Kidney epithelial cell (primary cell): ENCODE data around the gene GJB2. TPM values are rescaled to one million over a fixed set of nuclear protein-coding genes. Genes with fewer than 3 reads are reported as not detected.

Source experiments
- DNase-seq: peaks from one replicate; pipeline ENCODE4 v3.0.0-alpha.2; 2010; ENCODE audit warnings: low read depth
- H3K27me3 ChIP-seq: 2 replicates; pipeline ENCODE4 v1.6.0; 2011; ENCODE audit warnings: low read length; ENCODE audit not compliant: control insufficient read depth, insufficient read depth
- H3K36me3 ChIP-seq: 2 replicates; pipeline ENCODE4 v1.5.1; 2011; ENCODE audit warnings: low read length; ENCODE audit not compliant: control insufficient read depth, insufficient read depth
- H3K4me3 ChIP-seq: 2 replicates; pipeline ENCODE4 v1.5.1; 2011; ENCODE audit warnings: low read depth, mild to moderate bottlenecking, control low read depth, low read length
- total RNA-seq: library from RNA; depleted of rRNA; stranded (reverse); fragments of >200 nt; gene quantifications from 2 replicates; pipeline ENCODE4 v1.2.3, GENCODE V29; 2015
- TF ChIP-seq, protein P1 (sequence below): IDR thresholded peaks from 2 replicates; pipeline ENCODE4 v1.5.1; 2011; ENCODE audit warnings: mild to moderate bottlenecking, moderate library complexity, low read length, control low read depth, inconsistent platforms; ENCODE audit not compliant: insufficient read depth, poor library complexity, severe bottlenecking

The GJB2 gene
- total RNA-seq, 1 donor from 2014 or later, result 8.6 TPM

DNA sequence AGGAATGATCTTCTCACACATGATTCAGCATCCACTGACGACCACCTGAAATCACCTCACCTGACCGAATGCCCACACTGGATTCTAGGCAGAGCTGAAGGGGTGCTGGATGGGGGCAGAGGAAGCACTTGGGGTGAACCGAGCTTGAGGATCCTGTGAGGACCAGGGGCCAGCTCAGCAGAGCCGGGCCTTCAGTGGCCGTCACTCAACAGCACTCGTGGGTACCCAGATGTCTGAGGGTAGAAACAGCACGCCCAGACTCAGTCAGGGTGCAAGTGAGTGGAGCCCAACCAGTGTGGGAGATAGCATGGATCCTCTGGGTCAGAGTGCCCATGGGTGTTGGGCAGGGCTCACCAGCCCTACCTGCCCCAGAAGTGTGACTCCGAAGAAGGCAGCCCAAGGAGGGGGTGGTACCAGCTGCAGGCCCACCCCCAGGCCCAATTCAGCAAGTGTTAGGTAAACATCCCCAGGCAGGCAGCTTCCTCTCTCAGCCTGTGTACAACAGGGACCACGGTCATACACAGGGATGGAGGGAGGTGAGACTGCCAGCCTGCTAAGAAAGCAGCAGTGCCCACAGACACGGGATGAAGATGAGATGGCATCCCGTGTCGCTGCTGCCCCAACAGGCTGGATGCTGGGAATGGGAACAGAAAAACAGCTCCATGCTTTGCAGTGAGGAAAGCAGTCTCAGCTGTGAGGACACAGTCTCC lies 48.4 kb downstream of the GJB2 start:
- DNase-seq, result no peak
- Histone ChIP-seq H3K4me3 (no peak overlapping the region), H3K27me3 (peaks cover 60% of the 10 kb centered on the region), H3K36me3 (no peaks in the 10 kb centered on the region)
- TF ChIP-seq, protein P1, sequence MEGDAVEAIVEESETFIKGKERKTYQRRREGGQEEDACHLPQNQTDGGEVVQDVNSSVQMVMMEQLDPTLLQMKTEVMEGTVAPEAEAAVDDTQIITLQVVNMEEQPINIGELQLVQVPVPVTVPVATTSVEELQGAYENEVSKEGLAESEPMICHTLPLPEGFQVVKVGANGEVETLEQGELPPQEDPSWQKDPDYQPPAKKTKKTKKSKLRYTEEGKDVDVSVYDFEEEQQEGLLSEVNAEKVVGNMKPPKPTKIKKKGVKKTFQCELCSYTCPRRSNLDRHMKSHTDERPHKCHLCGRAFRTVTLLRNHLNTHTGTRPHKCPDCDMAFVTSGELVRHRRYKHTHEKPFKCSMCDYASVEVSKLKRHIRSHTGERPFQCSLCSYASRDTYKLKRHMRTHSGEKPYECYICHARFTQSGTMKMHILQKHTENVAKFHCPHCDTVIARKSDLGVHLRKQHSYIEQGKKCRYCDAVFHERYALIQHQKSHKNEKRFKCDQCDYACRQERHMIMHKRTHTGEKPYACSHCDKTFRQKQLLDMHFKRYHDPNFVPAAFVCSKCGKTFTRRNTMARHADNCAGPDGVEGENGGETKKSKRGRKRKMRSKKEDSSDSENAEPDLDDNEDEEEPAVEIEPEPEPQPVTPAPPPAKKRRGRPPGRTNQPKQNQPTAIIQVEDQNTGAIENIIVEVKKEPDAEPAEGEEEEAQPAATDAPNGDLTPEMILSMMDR, result no peak

DNA sequence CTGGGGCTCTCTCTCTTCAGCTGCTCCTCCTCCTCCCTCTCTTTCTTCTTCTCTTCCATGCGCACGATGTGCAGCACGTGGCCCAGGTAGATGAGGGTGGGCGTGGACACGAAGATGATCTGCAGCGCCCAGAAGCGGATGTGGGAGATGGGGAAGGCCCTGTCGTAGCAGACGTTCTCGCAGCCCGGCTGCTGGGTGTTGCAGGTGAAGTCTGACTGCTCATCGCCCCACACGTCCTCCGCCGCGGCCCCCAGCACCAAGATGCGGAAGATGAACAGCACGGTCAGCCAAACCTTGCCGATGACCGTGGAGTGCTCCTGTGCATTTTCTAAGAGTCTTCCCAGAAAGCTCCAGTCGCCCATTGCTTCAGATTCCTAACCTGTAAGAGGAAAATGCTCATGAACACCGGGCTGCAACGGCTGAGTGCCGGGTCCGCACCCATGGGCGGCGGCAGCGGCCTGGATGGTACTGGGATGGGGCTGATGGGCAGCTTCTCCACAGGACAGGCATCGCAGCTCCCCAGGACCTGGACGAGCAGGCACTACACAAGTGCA lies 49.7 kb downstream of the GJB2 start:
- Histone ChIP-seq H3K4me3 (no peak overlapping the region), H3K36me3 (no peaks in the 10 kb centered on the region), H3K27me3 (peaks cover 48% of the 10 kb centered on the region)
- TF ChIP-seq, protein P1, result no peak
- no peak for DNase-seq

DNA sequence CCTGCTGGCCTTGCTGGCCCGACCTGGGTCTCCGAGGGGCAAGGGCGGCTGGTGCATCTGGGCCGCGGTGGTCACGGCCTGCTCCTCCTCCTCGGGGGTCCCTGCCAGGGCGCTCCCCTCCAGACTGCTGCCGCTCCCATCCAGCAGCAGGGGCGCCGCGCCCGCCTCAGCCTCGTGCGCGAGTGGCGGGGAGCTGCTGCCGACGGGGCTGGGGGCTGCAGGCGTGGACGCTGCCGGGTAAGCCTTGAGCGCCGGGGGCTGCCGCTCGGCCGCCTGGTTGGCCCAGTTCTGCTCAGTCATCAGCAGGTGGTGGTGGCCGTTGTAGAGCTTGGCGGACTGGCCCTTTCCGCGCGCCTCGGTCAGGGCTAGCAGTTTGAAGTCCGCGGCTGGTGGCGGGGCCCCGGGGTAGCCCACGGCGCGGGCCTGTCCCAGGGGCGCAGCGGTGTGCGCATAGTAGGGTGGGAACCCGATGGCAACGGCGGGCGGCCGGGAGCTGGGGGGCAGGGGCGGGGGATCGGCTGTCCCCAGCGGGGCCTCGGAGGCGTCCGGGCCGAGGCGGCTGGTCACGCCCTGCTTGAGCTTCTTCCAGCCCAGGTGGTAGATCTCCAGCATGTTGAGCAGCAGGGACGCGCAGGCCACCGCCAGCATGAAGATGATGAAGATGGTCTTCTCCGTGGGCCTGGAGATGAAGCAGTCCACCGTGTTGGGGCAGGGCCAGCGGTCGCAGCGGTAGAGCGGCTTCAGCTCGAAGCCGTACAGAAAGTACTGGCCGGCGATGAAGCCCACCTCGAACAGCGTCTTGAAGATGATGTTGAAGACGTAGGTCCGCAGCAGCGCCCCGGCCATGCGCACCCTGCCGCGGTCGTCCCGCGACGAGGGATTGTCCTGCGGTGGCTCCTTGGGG lies 50.5 kb downstream of the GJB2 start:
- no peak overlapping the region for H3K4me3 ChIP-seq

DNA sequence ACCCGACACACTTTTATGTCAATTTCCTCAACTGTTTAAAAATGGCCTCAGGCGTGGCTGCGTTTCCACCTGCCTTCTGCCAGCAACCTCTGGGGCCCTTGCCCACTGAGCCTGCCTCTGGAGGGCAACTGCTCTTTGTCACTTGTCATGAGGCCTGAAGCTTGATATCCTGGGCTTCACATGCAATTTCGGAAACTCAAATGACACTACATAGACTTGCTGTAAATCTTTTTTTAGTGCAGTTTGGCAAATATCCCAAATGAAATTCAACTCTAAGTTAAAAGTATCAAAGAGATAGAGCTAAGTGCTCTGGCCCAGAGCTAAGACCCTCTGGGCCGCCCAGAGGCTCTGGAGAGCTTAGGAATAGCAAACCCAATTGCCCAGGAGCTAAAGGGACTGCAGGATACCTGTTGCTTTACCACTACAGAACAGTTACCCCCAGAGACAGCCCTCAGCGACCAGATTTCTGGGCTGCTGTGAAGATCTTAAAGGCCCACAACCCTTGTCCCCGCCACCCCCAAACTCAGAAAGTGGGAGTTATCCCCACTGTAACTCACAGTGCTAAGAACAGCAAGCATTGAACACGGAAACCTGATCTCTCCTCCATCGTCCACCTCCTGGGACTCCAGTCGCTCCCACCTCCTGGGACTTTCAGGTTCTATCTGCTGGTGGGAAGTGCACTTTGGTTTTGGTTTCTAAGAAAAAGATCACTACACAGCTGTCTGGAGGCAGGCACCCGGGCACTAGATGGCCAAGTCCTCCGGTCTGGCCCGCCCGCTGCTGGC lies 51.3 kb downstream of the GJB2 start:
- DNase-seq, result no peak
- Histone ChIP-seq H3K4me3 (no peak overlapping the region), H3K27me3 (peaks cover 49% of the 10 kb centered on the region), H3K36me3 (no peaks in the 10 kb centered on the region)
- TF ChIP-seq, protein P1, result no peak

More for the DNA sequence above, 50.5 kb downstream of the GJB2 start:
- no peaks in the 10 kb centered on the region for H3K36me3 ChIP-seq
- no peak for DNase-seq
- TF ChIP-seq, protein P1, result no peak
- H3K27me3 ChIP-seq, result peaks cover 49% of the 10 kb centered on the region

DNA sequence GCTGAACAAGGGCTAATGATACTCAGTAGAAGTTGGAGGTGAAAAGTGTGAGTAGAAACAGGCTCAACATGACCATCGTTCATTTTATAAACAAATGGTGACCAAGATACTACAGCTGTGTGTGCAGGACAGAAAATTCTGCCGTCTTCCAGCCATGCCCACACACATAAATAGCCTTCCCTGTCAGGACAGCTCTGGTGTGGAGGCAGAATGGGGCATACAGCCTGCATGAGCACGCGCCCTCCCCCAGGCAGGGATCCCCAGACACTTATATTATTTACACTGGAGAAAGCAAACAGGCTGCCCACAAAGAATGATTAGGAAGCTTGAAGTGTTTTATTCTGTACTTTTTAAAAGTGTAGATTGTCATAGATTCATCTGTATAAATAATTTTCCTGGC lies 52.3 kb downstream of the GJB2 start:
- Histone ChIP-seq H3K4me3 (no peak overlapping the region), H3K36me3 (no peaks in the 10 kb centered on the region), H3K27me3 (peaks cover 43% of the 10 kb centered on the region)
- no peak for DNase-seq
- TF ChIP-seq, protein P1, result no peak
